H1 (cell line): ENCODE data around the gene MRPL43. TPM values are rescaled to one million over a fixed set of nuclear protein-coding genes. Genes with fewer than 3 reads are reported as not detected.

Source experiments
- CTCF ChIA-PET: fragments of 300-600 bp; sonication (Branson Sonifier 250); formaldehyde crosslinking; loops from one replicate; lab custom pipeline; 2021; ENCODE audit not compliant: partially characterized antibody; lab: Charles Lee
- POLR2A ChIA-PET: fragments of 300-600 bp; sonication (Branson Sonifier 250); formaldehyde crosslinking; loops from one replicate; lab custom pipeline; 2021; ENCODE audit warnings: inconsistent platforms; ENCODE audit not compliant: partially characterized antibody; lab: Charles Lee
- DNase-seq, 2 experiments: peaks; one replicate each; pipeline versions ENCODE4 v3.0.0 to v3.0.0-alpha.2; 2010 to 2022; ENCODE audit warnings: low spot score in 2 of 2, low read depth in 1 of 2, mixed read lengths in 1 of 2
- FAIRE-seq: peaks from 2 replicates; lab custom pipeline; 2011; peaks lifted over from hg19 to GRCh38; lab: Jason Lieb, UNC
- H2AFZ ChIP-seq: 2 replicates; pipeline ENCODE4 v1.8.1; 2012; ENCODE audit warnings: low read length, inconsistent platforms
- H2AK5ac ChIP-seq: 2 replicates; pipeline ENCODE4 v1.6.1; 2013; ENCODE audit warnings: low read depth, low read length
- H2BK120ac ChIP-seq: replicated peaks from 2 replicates; pipeline ENCODE3; 2013; ENCODE audit warnings: low read depth, low read length, inconsistent platforms
- H2BK12ac ChIP-seq: 2 replicates; pipeline ENCODE4 v1.6.1; 2013; ENCODE audit warnings: low read depth, low read length
- H2BK15ac ChIP-seq: 2 replicates; pipeline ENCODE4 v1.6.1; 2013; ENCODE audit warnings: low read length
- H2BK20ac ChIP-seq: 2 replicates; pipeline ENCODE4 v1.6.1; 2013; ENCODE audit warnings: low read length
- H2BK5ac ChIP-seq: 2 replicates; pipeline ENCODE4 v1.6.1; 2013; ENCODE audit warnings: low read depth, low read length
- H3K14ac ChIP-seq: 2 replicates; pipeline ENCODE4 v1.6.1; 2013; ENCODE audit warnings: inconsistent platforms; ENCODE audit not compliant: insufficient read length
- H3K18ac ChIP-seq: 2 replicates; pipeline ENCODE4 v1.6.1; 2013; ENCODE audit warnings: low read length; ENCODE audit errors: extremely low read depth
- H3K23ac ChIP-seq: 2 replicates; pipeline ENCODE4 v1.6.1; 2013; ENCODE audit warnings: inconsistent platforms; ENCODE audit not compliant: insufficient read length
- H3K23me2 ChIP-seq: 2 replicates; pipeline ENCODE4 v1.6.1; 2013; ENCODE audit warnings: low read depth, low read length
- H3K27ac ChIP-seq: 2 replicates; pipeline ENCODE4 v1.6.1; 2011; ENCODE audit warnings: low read depth, low read length, inconsistent platforms
- H3K27me3 ChIP-seq, 4 experiments: replicated peaks in 1 of 4; 1 replicate in 1 of 4; 2 replicates in 3 of 4; pipeline versions ENCODE4 v1.6.1 to v1.8.1; 2011 to 2013; ENCODE audit warnings: low read length in 3 of 4, mild to moderate bottlenecking in 3 of 4, inconsistent platforms in 2 of 4, mixed read lengths in 2 of 4, moderate library complexity in 1 of 4; ENCODE audit not compliant: control insufficient read depth in 3 of 4, insufficient read depth in 3 of 4; ENCODE audit errors: extremely low read depth in 1 of 4
- H3K36me3 ChIP-seq, 4 experiments: 2 replicates each; pipeline versions ENCODE4 v1.6.1 to v1.8.1; 2011 to 2013; ENCODE audit warnings: mild to moderate bottlenecking in 4 of 4, low read length in 3 of 4, moderate library complexity in 2 of 4, control low read depth in 1 of 4, inconsistent platforms in 1 of 4; ENCODE audit not compliant: insufficient read depth in 4 of 4, control insufficient read depth in 2 of 4
- H3K4ac ChIP-seq: replicated peaks from 2 replicates; pipeline ENCODE3; 2013; ENCODE audit warnings: low read length, low read depth, mixed read lengths, inconsistent platforms; ENCODE audit not compliant: insufficient read length
- H3K4me1 ChIP-seq, 4 experiments: replicated peaks in 1 of 4; 1 replicate in 1 of 4; 2 replicates in 3 of 4; pipeline versions ENCODE4 v1.6.1 to v1.8.1; 2011 to 2013; ENCODE audit warnings: low read length in 3 of 4, inconsistent platforms in 2 of 4, mixed read lengths in 1 of 4; ENCODE audit not compliant: insufficient read depth in 4 of 4, control insufficient read depth in 3 of 4
- H3K4me2 ChIP-seq, 2 experiments: 2 replicates each; pipeline versions ENCODE4 v1.6.1 to v1.8.1; 2011 to 2013; ENCODE audit warnings: low read depth in 2 of 2, low read length in 2 of 2, control low read depth in 1 of 2, inconsistent platforms in 1 of 2, mild to moderate bottlenecking in 1 of 2; ENCODE audit not compliant: insufficient read depth in 1 of 2
- H3K4me3 ChIP-seq, 4 experiments: fragments of 200-600, 300-600 bp in 1 of 4; sonication (generic), shearing (Covaris generic), sonication (Bioruptor Twin) in 1 of 4; 2 replicates each; pipeline versions ENCODE4 v1.5.1 to v1.8.1; 2011 to 2016; ENCODE audit warnings: low read length in 4 of 4, low read depth in 3 of 4, control low read depth in 2 of 4, inconsistent platforms in 2 of 4, mild to moderate bottlenecking in 2 of 4, mixed read lengths in 1 of 4, moderate library complexity in 1 of 4; ENCODE audit not compliant: insufficient read depth in 2 of 4; ENCODE audit errors: extremely low read depth in 1 of 4
- H3K56ac ChIP-seq: replicated peaks from 2 replicates; pipeline ENCODE3; 2013; ENCODE audit warnings: low read depth, mild to moderate bottlenecking, mixed read lengths, low read length, inconsistent platforms; ENCODE audit not compliant: insufficient read length
- H3K79me1 ChIP-seq: 2 replicates; pipeline ENCODE4 v1.6.1; 2013; ENCODE audit warnings: low read depth, low read length, control low read depth
- H3K79me2 ChIP-seq, 2 experiments: 2 replicates each; pipeline versions ENCODE4 v1.6.1 to v1.8.1; 2012 to 2013; ENCODE audit warnings: low read length in 2 of 2, mild to moderate bottlenecking in 2 of 2, inconsistent platforms in 1 of 2; ENCODE audit not compliant: insufficient read depth in 2 of 2, control insufficient read depth in 1 of 2
- H3K9ac ChIP-seq, 4 experiments: replicated peaks in 1 of 4; 1 replicate in 1 of 4; 2 replicates in 3 of 4; pipeline versions ENCODE4 v1.6.1 to v1.8.1; 2011 to 2013; ENCODE audit warnings: low read depth in 3 of 4, low read length in 3 of 4, control low read depth in 2 of 4, mild to moderate bottlenecking in 2 of 4, moderate library complexity in 2 of 4, inconsistent platforms in 1 of 4; ENCODE audit errors: extremely low read depth in 1 of 4
- H3K9me3 ChIP-seq, 2 experiments: 2 replicates each; pipeline versions ENCODE4 v1.6.1 to v1.8.1; 2012 to 2013; ENCODE audit warnings: mild to moderate bottlenecking in 2 of 2, moderate library complexity in 2 of 2, control low read depth in 1 of 2, inconsistent platforms in 1 of 2, low read depth in 1 of 2, low read length in 1 of 2, mixed read lengths in 1 of 2; ENCODE audit not compliant: insufficient read depth in 2 of 2
- H4K20me1 ChIP-seq, 2 experiments: replicated peaks in 1 of 2; 2 replicates each; pipeline versions ENCODE3 to v1.8.1; 2011 to 2013; ENCODE audit warnings: inconsistent platforms in 2 of 2, low read length in 2 of 2, mild to moderate bottlenecking in 1 of 2; ENCODE audit not compliant: insufficient read depth in 2 of 2, control insufficient read depth in 1 of 2
- H4K5ac ChIP-seq: 2 replicates; pipeline ENCODE4 v1.6.1; 2013; ENCODE audit warnings: low read length, low read depth, mixed read lengths, inconsistent platforms; ENCODE audit not compliant: insufficient read length
- H4K8ac ChIP-seq: 2 replicates; pipeline ENCODE4 v1.8.0; 2013; ENCODE audit warnings: mild to moderate bottlenecking, moderate library complexity, low read length, inconsistent platforms; ENCODE audit not compliant: insufficient read depth; ENCODE audit errors: extremely low read depth
- H4K91ac ChIP-seq: replicated peaks from 2 replicates; pipeline ENCODE3; 2013; ENCODE audit warnings: low read length, mixed read lengths, inconsistent platforms; ENCODE audit not compliant: insufficient read length
- ASH2L ChIP-seq: fragments of 200-600, 300-600 bp; sonication (generic); IDR thresholded peaks from one replicate; pipeline ENCODE4 v1.7.1; 2017; ENCODE audit warnings: low read length
- BRCA1 ChIP-seq: IDR thresholded peaks from 2 replicates; pipeline ENCODE4 v1.6.1; 2012; ENCODE audit warnings: low read depth, low read length, improper control_type of control experiment
- CHD1 ChIP-seq: IDR thresholded peaks from 2 replicates; pipeline ENCODE4 v1.6.1; 2012; ENCODE audit warnings: low read depth, low read length, improper control_type of control experiment
- FOSL1 ChIP-seq: IDR thresholded peaks from 2 replicates; pipeline ENCODE4 v1.6.1; 2011; ENCODE audit warnings: mild to moderate bottlenecking, low read depth, low read length, moderate library complexity; ENCODE audit not compliant: insufficient read depth
- GTF2F1 ChIP-seq: IDR thresholded peaks from 2 replicates; pipeline ENCODE4 v1.6.1; 2012; ENCODE audit warnings: low read depth, low read length, improper control_type of control experiment, borderline replicate concordance
- HDAC2 ChIP-seq, 2 experiments: fragments of 300-600 bp in 1 of 2; sonication (generic) in 1 of 2; IDR thresholded peaks; 2 replicates each; pipeline ENCODE4 v1.6.1; 2011 to 2012; ENCODE audit warnings: low read depth in 2 of 2, low read length in 2 of 2, mild to moderate bottlenecking in 2 of 2, moderate library complexity in 2 of 2, borderline replicate concordance in 1 of 2, inconsistent platforms in 1 of 2
- KDM4A ChIP-seq: IDR thresholded peaks from one replicate; pipeline ENCODE4 v1.7.1; 2012; ENCODE audit warnings: low read depth, mild to moderate bottlenecking, moderate library complexity, low read length, inconsistent platforms; ENCODE audit not compliant: severe bottlenecking
- POU5F1 ChIP-seq: IDR thresholded peaks from 2 replicates; pipeline ENCODE4 v1.6.1; 2011; ENCODE audit warnings: low read depth, mild to moderate bottlenecking, low read length, moderate library complexity
- RXRA ChIP-seq: IDR thresholded peaks from 2 replicates; pipeline ENCODE4 v1.6.1; 2011; ENCODE audit warnings: low read depth, mild to moderate bottlenecking, low read length, moderate library complexity; ENCODE audit not compliant: insufficient read depth
- SAP30 ChIP-seq: fragments of 300-600 bp; sonication (generic); IDR thresholded peaks from 2 replicates; pipeline ENCODE4 v1.7.1; 2012; ENCODE audit warnings: low read length, moderate library complexity, mild to moderate bottlenecking, inconsistent platforms; ENCODE audit not compliant: insufficient read depth, insufficient replicate concordance
- SIRT6 ChIP-seq: IDR thresholded peaks from one replicate; pipeline ENCODE4 v1.7.1; 2012; ENCODE audit warnings: low read length, inconsistent platforms
- SIX5 ChIP-seq: IDR thresholded peaks from 2 replicates; pipeline ENCODE4 v1.6.1; 2011; ENCODE audit warnings: mild to moderate bottlenecking, low read depth, low read length
- TAF7 ChIP-seq: optimal IDR thresholded peaks from 2 replicates; pipeline ENCODE3; 2011; ENCODE audit warnings: low read depth, mild to moderate bottlenecking, inconsistent platforms, low read length, moderate library complexity, borderline replicate concordance
- YY1 ChIP-seq: IDR thresholded peaks from 2 replicates; pipeline ENCODE4 v1.6.1; 2011; ENCODE audit warnings: low read depth, mild to moderate bottlenecking, low read length
- ZNF274 ChIP-seq: IDR thresholded peaks from 2 replicates; pipeline ENCODE4 v1.7.0; 2012; ENCODE audit warnings: low read length, borderline replicate concordance; ENCODE audit errors: extremely low read depth
- polyA plus RNA-seq, 7 experiments: library from polyadenylated mRNA; depleted of rRNA in 3 of 7; stranded (reverse) in 5 of 7; unstranded in 2 of 7; fragments of >200 nt in 5 of 7; fragments of 200-250 nt in 2 of 7; gene quantifications; 1 replicate in 5 of 7; 2 replicates in 1 of 7; 4 replicates in 1 of 7; pipeline versions ENCODE4 v1.2.1 to v1.2.3, GENCODE V29; 2011 to 2013; ENCODE audit warnings: missing spikeins in 2 of 7, mixed read lengths in 2 of 7
- total RNA-seq: library from RNA; stranded (reverse); fragmentation: NEBNext Ultra II Directional; extraction: Animal tissue kit (Norgen Biotek cat#: 25700); gene quantifications from 2 replicates; pipeline ENCODE4 v1.2.1, GENCODE V29; 2021
- TF ChIP-seq, protein P1 (sequence below): IDR thresholded peaks from 2 replicates; pipeline ENCODE4 v1.6.1; 2012; ENCODE audit warnings: inconsistent platforms

Gene MRPL43
- total and polyA plus RNA-seq, 2 of the 8 experiments (the other 6 are each of a cell fraction or from before 2014, with no cell fraction given): 74.1 to 149 TPM

DNA sequence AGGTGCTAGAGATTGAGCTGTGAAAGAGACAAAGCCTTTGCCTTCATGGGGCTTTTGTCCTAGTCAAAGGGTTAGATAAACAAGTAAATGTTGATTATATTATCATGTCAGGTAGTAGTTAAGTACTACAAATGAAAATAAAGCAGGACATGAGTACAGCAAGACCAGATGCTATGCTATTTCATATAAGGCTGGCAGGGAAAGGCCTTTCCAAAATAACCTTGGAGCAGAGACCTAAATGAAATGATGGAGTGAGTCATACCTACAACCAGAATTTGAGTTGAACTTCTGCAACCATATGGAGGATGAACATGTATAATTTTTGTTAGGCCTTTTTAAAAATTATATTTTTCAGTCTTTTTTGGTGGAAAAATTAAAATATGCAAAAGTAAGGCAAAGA, 41.5 kb downstream of the MRPL43 start:
- Histone ChIP-seq H2BK12ac (no peak overlapping the region), H2BK20ac (no peak overlapping the region), H4K20me1 (no peaks in the 10 kb centered on the region), H3K4me1 (no peaks in the 10 kb centered on the region), H2BK5ac (no peak overlapping the region), H3K56ac (no peak overlapping the region), H3K79me1 (no peaks in the 10 kb centered on the region), H2BK15ac (no peak overlapping the region), H3K4me2 (no peak overlapping the region), H3K79me2 (no peaks in the 10 kb centered on the region), H3K18ac (no peak overlapping the region), H2AK5ac (no peak overlapping the region), H3K27me3 (no peaks in the 10 kb centered on the region), H2BK120ac (no peak overlapping the region), H2AFZ (no peak overlapping the region), H3K14ac (no peak overlapping the region), H3K9ac (no peak overlapping the region), H4K8ac (no peak overlapping the region), H4K5ac (no peak overlapping the region), H3K27ac (no peak overlapping the region), H4K91ac (no peak overlapping the region), H3K36me3 (peaks cover 3 to 64% (median 24%) of the 10 kb centered on the region in 4 experiments; a peak in 6 of 8 replicates), H3K23me2 (no peaks in the 10 kb centered on the region), H3K4ac (no peak overlapping the region), H3K4me3 (no peak overlapping the region), H3K23ac (no peak overlapping the region), H3K9me3 (no peaks in the 10 kb centered on the region)
- FAIRE-seq: no peak
- ChIA-PET CTCF (no interaction called here), POLR2A (no interaction called here)
- no peak for DNase-seq
- no peak for TF ChIP-seq KDM4A
- no peak for TF ChIP-seq BRCA1
- TF ChIP-seq TAF7: no peak
- no peak for TF ChIP-seq ASH2L
- TF ChIP-seq SIRT6: no peak
- no peak for TF ChIP-seq GTF2F1
- no peak for TF ChIP-seq FOSL1
- no peak for TF ChIP-seq SIX5
- TF ChIP-seq SAP30: no peak
- TF ChIP-seq ZNF274: no peak
- no peak for TF ChIP-seq YY1
- TF ChIP-seq POU5F1: no peak
- TF ChIP-seq, protein P1, sequence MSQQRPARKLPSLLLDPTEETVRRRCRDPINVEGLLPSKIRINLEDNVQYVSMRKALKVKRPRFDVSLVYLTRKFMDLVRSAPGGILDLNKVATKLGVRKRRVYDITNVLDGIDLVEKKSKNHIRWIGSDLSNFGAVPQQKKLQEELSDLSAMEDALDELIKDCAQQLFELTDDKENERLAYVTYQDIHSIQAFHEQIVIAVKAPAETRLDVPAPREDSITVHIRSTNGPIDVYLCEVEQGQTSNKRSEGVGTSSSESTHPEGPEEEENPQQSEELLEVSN: no peak
- TF ChIP-seq CHD1: no peak
- TF ChIP-seq HDAC2 (IDR thresholded peaks at IDR 0.05; ENCODE audit: borderline replicate concordance in 1 of 2, low read depth in 2 of 2, low read length in 2 of 2): no peak
- TF ChIP-seq RXRA: no peak
